Heart left ventricle (tissue), 13 donors: ENCODE measurements around the gene ZP1.

ENCODE experiments used
- CTCF ChIP-seq, 12 donors: fragments of 200-600 bp; sonication (generic) in 4 of 12; IDR thresholded peaks; one replicate each; pipeline versions ENCODE4 v1.5.0 to v1.8.0; 2018 to 2022; ENCODE audit warnings: antibody characterized with exemption in 12 of 12, mild to moderate bottlenecking in 5 of 12
- POLR2A ChIP-seq, 2 donors: fragments of 450-650 bp; IDR thresholded peaks; one replicate each; pipeline ENCODE4 v1.6.1; 2017; ENCODE audit warnings: antibody characterized with exemption in 2 of 2, mild to moderate bottlenecking in 2 of 2, moderate library complexity in 2 of 2
- donor health status: ischemic (EF 13 %, LVEDD 7.1; RV severe dilation, severe dysfunction).
- donor health status: DM: no; HTN: yes; CAD: no.
- donor health status: DM: no; HTN: no; CAD: no.
- donor health status: ischemic (EF 25% LVEDD 6.9; RV normal size, moderate dysfunction).
- donor health status: ischemic (EF 25% LVEDD 5.7; RV mildly dilated, moderate dysfunction).
- donor health status: ischemic (EF 35%, LVEDD 5.7; RV mildly dilated, moderate dysfunction).
- donor health status: nonischemic (EF 11% LVEDD 7.7; RV severe dilation, severe dysfunction).
- donor health status: DM: yes; HTN: yes; CAD: no.
- donor health status: PGD.
- donor health status: ischemic (EF 29% LVEDD 5.4; RV normal size, mild dysfunction).
- donor health status: nonischemic (EF 23%, LVEDD 6.1; RV moderate dilation, normal function).

- TF ChIP-seq CTCF (IDR thresholded peaks at IDR 0.05) (no peak), POLR2A (IDR thresholded peaks at IDR 0.05) (no peak)
Measured at GRCh38 chr11:60862171-60862570, 5.2 kb upstream of the ZP1 start.
